Duodenal mucosa (tissue), 2 donors: Measurements from ENCODE around the gene ITPKB.
A peak's percentile ranks its signal among the peaks of the same experiment; 100 is the strongest.
"Not testable (repeated sequence)": the region's sequence is repeated elsewhere in the genome, so short reads cannot be mapped to it uniquely, and the experiment has no call there.

ENCODE experiments used
- H3K27ac ChIP-seq: one replicate; pipeline ENCODE4 v1.7.0; 2013; ENCODE audit warnings: low read depth, low read length
- H3K27me3 ChIP-seq, 2 donors: one replicate each; pipeline ENCODE4 v1.7.0; 2013; ENCODE audit warnings: low read length in 2 of 2, control low read depth in 1 of 2; ENCODE audit not compliant: insufficient read depth in 2 of 2, control insufficient read depth in 1 of 2
- H3K36me3 ChIP-seq, 2 donors: one replicate each; pipeline ENCODE4 v1.7.0; 2013; ENCODE audit warnings: low read length in 2 of 2, control low read depth in 1 of 2; ENCODE audit not compliant: insufficient read depth in 2 of 2, control insufficient read depth in 1 of 2
- H3K4me1 ChIP-seq, 2 donors: one replicate each; pipeline ENCODE4 v1.7.0; 2013; ENCODE audit warnings: low read length in 2 of 2, control low read depth in 1 of 2; ENCODE audit not compliant: insufficient read depth in 2 of 2, control insufficient read depth in 1 of 2
- H3K4me3 ChIP-seq, 2 donors: one replicate each; pipeline ENCODE4 v1.7.0; 2013; ENCODE audit warnings: low read length in 2 of 2, low read depth in 1 of 2
- H3K9ac ChIP-seq, 2 donors: one replicate each; pipeline ENCODE4 v1.7.0; 2013; ENCODE audit warnings: low read length in 2 of 2, low read depth in 1 of 2
- H3K9me3 ChIP-seq, 2 donors: one replicate each; pipeline ENCODE4 v1.7.0; 2013; ENCODE audit warnings: low read length in 2 of 2, control low read depth in 1 of 2; ENCODE audit not compliant: control insufficient read depth in 1 of 2

Gene ITPKB

DNA sequence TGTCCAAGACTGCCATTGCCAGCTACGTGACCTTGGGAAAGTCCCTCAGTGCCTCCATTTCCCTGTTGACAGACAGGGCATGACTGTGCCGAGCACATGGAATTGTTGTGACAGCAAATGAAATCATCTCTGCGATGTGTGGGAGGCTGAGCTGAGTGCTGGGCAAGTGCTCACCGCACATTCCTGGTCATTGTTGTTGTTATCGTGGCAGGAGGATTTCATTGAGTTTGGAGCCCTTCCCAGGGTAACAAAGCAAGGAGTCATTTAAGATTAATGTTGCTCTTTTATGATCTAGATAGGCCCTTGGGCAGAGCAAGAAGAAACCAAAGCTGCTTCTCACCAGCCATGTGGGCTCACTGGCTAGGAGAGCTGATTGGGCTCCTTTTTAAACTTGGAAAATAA lies 39.6 kb upstream of the ITPKB start:
- Histone ChIP-seq H3K36me3 (no peaks in the 10 kb centered on the region), H3K4me3 (peak overlapping the region in 1 of 2 donors; percentile 9), H3K27me3 (no peaks in the 10 kb centered on the region), H3K27ac (no peak overlapping the region), H3K9me3 (no peaks in the 10 kb centered on the region), H3K4me1 (peaks cover 9 to 12% of the 10 kb centered on the region in 2 donors), H3K9ac (no peak overlapping the region)

DNA sequence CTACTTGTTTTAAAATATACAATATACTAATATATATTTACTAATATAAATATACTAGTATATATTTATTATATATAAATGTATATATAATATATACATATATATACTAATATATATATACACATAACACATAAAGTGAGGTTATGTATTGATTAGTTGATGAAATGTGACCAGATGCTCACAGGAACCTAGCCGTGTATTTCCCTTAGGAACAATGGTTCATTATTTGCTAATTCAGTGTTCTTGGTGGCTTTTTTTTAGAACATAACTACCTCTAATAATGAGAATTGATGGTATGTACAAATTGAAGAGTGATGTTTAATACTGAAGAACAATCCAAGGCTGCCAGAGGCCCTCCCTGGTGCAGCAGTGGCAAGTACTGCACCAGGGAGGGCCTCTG lies 37.9 kb upstream of the ITPKB start:
- no peak overlapping the region for H3K4me3 ChIP-seq
- H3K36me3 ChIP-seq = no peaks in the 10 kb centered on the region
- H3K4me1 ChIP-seq = peaks cover 9 to 12% of the 10 kb centered on the region in 2 donors
- no peak overlapping the region for H3K9ac ChIP-seq
- no peaks in the 10 kb centered on the region for H3K27me3 ChIP-seq
- no peaks in the 10 kb centered on the region for H3K9me3 ChIP-seq
- no peak overlapping the region for H3K27ac ChIP-seq

- Histone ChIP-seq H3K9me3 (no peaks in the 10 kb centered on the region), H3K27me3 (no peaks in the 10 kb centered on the region), H3K36me3 (no peaks in the 10 kb centered on the region), H3K27ac (no peak overlapping the region), H3K9ac (no peak overlapping the region), H3K4me3 (no peak overlapping the region), H3K4me1 (peaks cover 9 to 12% of the 10 kb centered on the region in 2 donors)
These were observed 37.0 kb upstream of the ITPKB start for GRCh38 chr1:226776066-226776465.

- Histone ChIP-seq H3K4me1 (no peaks in the 10 kb centered on the region), H3K4me3 (no peak overlapping the region), H3K36me3 (no peaks in the 10 kb centered on the region), H3K9me3 (no peaks in the 10 kb centered on the region), H3K27ac (no peak overlapping the region), H3K27me3 (no peaks in the 10 kb centered on the region), H3K9ac (no peak overlapping the region)
These were observed 33.5 kb upstream of the ITPKB start for GRCh38 chr1:226772446-226773139.

DNA sequence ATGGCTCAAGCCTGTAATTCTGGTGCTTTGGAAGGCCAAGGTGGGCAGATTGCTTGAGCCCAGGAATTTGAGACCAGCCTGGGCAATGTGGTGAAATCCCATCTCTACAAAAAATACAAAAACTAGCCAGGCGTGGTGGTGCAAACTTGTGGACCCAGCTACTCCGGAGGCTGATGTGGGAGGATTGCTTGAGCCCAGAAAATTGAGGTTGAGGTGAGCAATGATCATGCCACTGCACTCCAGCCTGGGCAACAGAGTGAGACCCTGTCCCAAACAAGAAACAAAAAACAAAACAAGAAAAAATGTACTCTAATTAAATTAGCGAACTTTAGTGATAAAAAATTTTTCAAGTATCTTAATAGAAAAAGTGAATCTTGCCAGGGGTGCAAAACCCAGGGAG lies 28.1 kb upstream of the ITPKB start:
- not testable (repeated sequence) for H3K27me3 ChIP-seq, H3K9ac ChIP-seq, H3K36me3 ChIP-seq, H3K4me3 ChIP-seq, H3K4me1 ChIP-seq, H3K9me3 ChIP-seq, H3K27ac ChIP-seq

- peaks cover 0 to 5% of the 10 kb centered on the region in 2 donors for H3K27me3 ChIP-seq
- no peaks in the 10 kb centered on the region for H3K9me3 ChIP-seq
- H3K27ac ChIP-seq = no peak overlapping the region
- no peak overlapping the region for H3K4me3 ChIP-seq
- peaks cover 0 to 2% of the 10 kb centered on the region in 2 donors for H3K4me1 ChIP-seq
- H3K36me3 ChIP-seq = no peaks in the 10 kb centered on the region
- H3K9ac ChIP-seq = no peak overlapping the region
These were observed 27.5 kb upstream of the ITPKB start for GRCh38 chr1:226766565-226766964.

GRCh38 chr1:226764533-226764932 lies 25.5 kb upstream of the ITPKB start:
- H3K36me3 ChIP-seq = no peaks in the 10 kb centered on the region
- peaks cover 0 to 5% of the 10 kb centered on the region in 2 donors for H3K27me3 ChIP-seq
- no peak overlapping the region for H3K9ac ChIP-seq
- no peaks in the 10 kb centered on the region for H3K9me3 ChIP-seq
- no peak overlapping the region for H3K27ac ChIP-seq
- H3K4me3 ChIP-seq = no peak overlapping the region
- peaks cover 0 to 2% of the 10 kb centered on the region in 2 donors for H3K4me1 ChIP-seq

GRCh38 chr1:226763905-226764264 lies 24.8 kb upstream of the ITPKB start:
- Histone ChIP-seq H3K4me3 (no peak overlapping the region), H3K9ac (no peak overlapping the region)

GRCh38 chr1:226762988-226763904 lies 24.2 kb upstream of the ITPKB start:
- H3K9ac ChIP-seq = no peak overlapping the region
- no peak overlapping the region for H3K4me3 ChIP-seq
- peaks cover 0 to 2% of the 10 kb centered on the region in 2 donors for H3K4me1 ChIP-seq
- H3K27ac ChIP-seq = no peak overlapping the region
- H3K27me3 ChIP-seq = peaks cover 0 to 5% of the 10 kb centered on the region in 2 donors
- H3K9me3 ChIP-seq = no peaks in the 10 kb centered on the region
- no peaks in the 10 kb centered on the region for H3K36me3 ChIP-seq

More at GRCh38 chr1:226763905-226764264, 24.8 kb upstream of the ITPKB start:
- peaks cover 0 to 5% of the 10 kb centered on the region in 2 donors for H3K27me3 ChIP-seq
- no peak overlapping the region for H3K27ac ChIP-seq
- no peaks in the 10 kb centered on the region for H3K36me3 ChIP-seq
- H3K9me3 ChIP-seq = no peaks in the 10 kb centered on the region
- H3K4me1 ChIP-seq = peaks cover 0 to 2% of the 10 kb centered on the region in 2 donors

- Histone ChIP-seq H3K9ac (no peak overlapping the region), H3K27me3 (peaks cover 0 to 5% of the 10 kb centered on the region in 2 donors), H3K27ac (no peak overlapping the region), H3K36me3 (no peaks in the 10 kb centered on the region), H3K9me3 (no peaks in the 10 kb centered on the region), H3K4me3 (no peak overlapping the region), H3K4me1 (peaks cover 0 to 2% of the 10 kb centered on the region in 2 donors)
These were observed 23.0 kb upstream of the ITPKB start for GRCh38 chr1:226762055-226762454.
